HEK293 (cell line): ENCODE results near the gene MTCH1.

ENCODE experiments used
- CTCF ChIP-seq: fragments of 450-650 bp; formaldehyde crosslinking; IDR thresholded peaks from 2 replicates; pipeline ENCODE4 v1.5.1; 2016; ENCODE audit warnings: missing biosample characterization, missing genetic modification characterization
- HOXA7 ChIP-seq: sonication (generic); formaldehyde crosslinking; IDR thresholded peaks from 2 replicates; pipeline ENCODE4 v1.8.1; 2022; ENCODE audit warnings: missing genetic modification reagents, borderline replicate concordance
- KLF9 ChIP-seq: fragments of 450-650 bp; formaldehyde crosslinking; IDR thresholded peaks from 2 replicates; pipeline ENCODE4 v1.5.1; 2016; ENCODE audit warnings: missing biosample characterization, missing genetic modification characterization, low read depth
- TCF7L2 ChIP-seq: IDR thresholded peaks from 2 replicates; pipeline ENCODE4 v1.6.1; 2011; ENCODE audit warnings: low read depth, mild to moderate bottlenecking, inconsistent platforms, low read length, moderate library complexity, borderline replicate concordance
- ZNF792 ChIP-seq: fragments of 450-650 bp; formaldehyde crosslinking; IDR thresholded peaks from 2 replicates; pipeline ENCODE4 v1.5.1; 2016; ENCODE audit warnings: missing biosample characterization, missing genetic modification characterization

DNA sequence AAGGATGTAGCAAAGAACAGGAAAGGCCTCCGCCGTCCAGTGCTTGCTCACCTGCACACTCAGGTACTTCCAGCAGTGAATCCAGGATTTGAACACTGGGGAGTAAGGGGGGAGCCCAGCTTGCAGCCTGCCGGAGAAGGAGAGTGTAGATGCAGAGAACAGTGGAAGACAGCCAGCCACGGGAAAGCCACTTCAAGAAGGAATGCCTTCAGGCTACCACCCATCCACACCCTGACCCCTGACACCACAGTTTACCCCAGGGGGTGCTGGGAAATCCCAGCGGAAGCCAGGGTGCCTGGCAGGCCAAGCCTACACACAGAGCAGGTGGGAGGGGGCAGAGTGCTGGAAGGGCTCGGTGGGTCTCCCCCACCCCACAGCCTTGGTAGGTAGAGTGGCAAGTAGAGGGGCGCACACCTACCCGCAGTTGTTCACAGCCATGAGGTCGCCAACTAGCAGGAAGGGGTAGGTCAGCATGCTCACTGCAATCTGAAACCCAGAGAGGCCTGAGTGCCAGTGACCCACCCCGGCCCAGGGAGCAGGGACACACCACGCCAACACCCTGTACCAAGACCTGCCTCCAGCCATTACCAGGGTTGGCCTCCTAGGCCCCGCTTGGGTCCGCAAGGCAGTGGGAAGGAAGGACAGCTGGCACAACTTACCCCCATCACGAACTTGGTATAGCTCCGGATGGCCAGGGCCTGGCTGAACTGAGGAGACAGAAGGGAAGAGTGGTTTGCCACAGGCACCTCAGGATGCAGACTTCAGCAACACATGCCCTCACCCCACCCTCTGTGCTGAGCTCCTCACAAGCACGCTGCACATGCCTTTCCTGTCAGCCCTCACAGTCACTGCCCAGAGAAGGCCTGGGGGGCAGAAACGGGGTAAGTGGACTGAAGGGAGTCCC, 15.8 kb downstream of the MTCH1 start:
- TF ChIP-seq ZNF792 (tag by site-specific recombination) (no peak), CTCF (tag by site-specific recombination) (no peak), TCF7L2 (no peak), KLF9 (tag by site-specific recombination) (no peak), HOXA7 (CRISPR knock-in tag) (no peak)
